HCT116 (cell line): ENCODE data around the gene EXOC4. TPM values are rescaled to one million over a fixed set of nuclear protein-coding genes. Genes with fewer than 3 reads are reported as not detected.

Experiments
- ATAC-seq: fragments of 200-7000 bp; cut with Tn5 transposase; 2 replicates; pipeline ENCODE4 v1.9.1; 2020; ENCODE audit warnings: mild to moderate bottlenecking, moderate library complexity
- BruUV-seq: library from RNA; stranded (reverse); fragments of 400-500 nt; replicated peaks from 2 replicates; lab custom pipeline; 2021; lab: Mats Ljungman, UMichigan
- CTCF ChIA-PET: fragments of 300-600 bp; sonication (Branson Sonifier 250); formaldehyde crosslinking; loops from one replicate; lab custom pipeline; 2021; ENCODE audit warnings: antibody characterized with exemption; lab: Charles Lee
- POLR2A ChIA-PET: fragments of 300-600, 350-600 bp; sonication (Branson Sonifier 250); formaldehyde crosslinking; loops from one replicate; lab custom pipeline; 2021; ENCODE audit warnings: antibody characterized with exemption; lab: Charles Lee
- RAD21 ChIA-PET, 2 experiments: fragments of 300-600 bp; sonication (Branson Sonifier 250); formaldehyde crosslinking; loops; one replicate each; lab custom pipeline; 2023; ENCODE audit warnings: low total read pairs in 2 of 2; ENCODE audit not compliant: uncharacterized antibody in 2 of 2, unreplicated experiment in 2 of 2, low non-redundant PET in 1 of 2; lab: Charles Lee
- DNase-seq: peaks from one replicate; pipeline ENCODE4 v3.0.0-alpha.2; 2010; ENCODE audit warnings: low read depth, low spot score
- H2AFZ ChIP-seq: fragments of 200-600 bp; shearing (Covaris generic), sonication (generic); 2 replicates; pipeline ENCODE4 v1.6.1; 2017; ENCODE audit warnings: low read depth, mixed run types, mixed read lengths, antibody characterized with exemption, low read length; ENCODE audit not compliant: poor library complexity, severe bottlenecking
- H3K27ac ChIP-seq: 2 replicates; pipeline ENCODE4 v1.5.1; 2012; ENCODE audit warnings: low read depth, low read length
- H3K27me3 ChIP-seq: fragments of 200-600 bp; sonication (generic); 2 replicates; pipeline ENCODE4 v1.6.1; 2016; ENCODE audit warnings: mixed run types, low read length, mixed read lengths; ENCODE audit not compliant: insufficient read depth
- H3K36me3 ChIP-seq, 2 experiments: fragments of 200-500 bp in 1 of 2; fragments of 200-600 bp in 1 of 2; sonication (Bioruptor generic) in 1 of 2; sonication (generic) in 1 of 2; 2 replicates each; pipeline versions ENCODE4 v1.5.1 to v1.6.1; 2014 to 2016; ENCODE audit warnings: low read length in 2 of 2, inconsistent platforms in 1 of 2, mixed read lengths in 1 of 2, mixed run types in 1 of 2; ENCODE audit not compliant: insufficient read depth in 2 of 2, control insufficient read depth in 1 of 2
- H3K4me1 ChIP-seq, 2 experiments: fragments of 200-600 bp in 1 of 2; sonication (generic) in 1 of 2; 2 replicates each; pipeline versions ENCODE4 v1.5.1 to v1.6.1; 2012 to 2017; ENCODE audit warnings: low read length in 2 of 2, inconsistent platforms in 1 of 2, mild to moderate bottlenecking in 1 of 2, mixed read lengths in 1 of 2, mixed run types in 1 of 2, moderate library complexity in 1 of 2; ENCODE audit not compliant: insufficient read depth in 2 of 2, control insufficient read depth in 1 of 2
- H3K4me2 ChIP-seq: fragments of 200-600 bp; sonication (generic); 2 replicates; pipeline ENCODE4 v1.6.1; 2017; ENCODE audit warnings: mixed run types, low read length, mixed read lengths
- H3K4me3 ChIP-seq, 2 experiments: fragments of 200-600 bp in 1 of 2; sonication (generic) in 1 of 2; replicated peaks in 1 of 2; 2 replicates each; pipeline ENCODE4 v1.5.1; 2011 to 2016; ENCODE audit warnings: low read length in 2 of 2, control low read depth in 1 of 2, low read depth in 1 of 2, mild to moderate bottlenecking in 1 of 2, mixed read lengths in 1 of 2, mixed run types in 1 of 2
- H3K79me2 ChIP-seq: fragments of 200-600 bp; sonication (generic); 2 replicates; pipeline ENCODE4 v1.6.1; 2017; ENCODE audit warnings: mild to moderate bottlenecking, mixed run types, low read length, moderate library complexity, mixed read lengths; ENCODE audit not compliant: insufficient read depth
- H3K9ac ChIP-seq: fragments of 200-600 bp; sonication (generic); 2 replicates; pipeline ENCODE4 v1.6.1; 2016; ENCODE audit warnings: low read length, mixed read lengths
- H3K9me2 ChIP-seq: fragments of 200-600 bp; sonication (generic), shearing (Covaris generic); 2 replicates; pipeline ENCODE4 v1.6.1; 2017; ENCODE audit warnings: mixed run types, mild to moderate bottlenecking, moderate library complexity; ENCODE audit not compliant: insufficient read depth
- H3K9me3 ChIP-seq, 2 experiments: fragments of 200-500 bp in 1 of 2; fragments of 200-600 bp in 1 of 2; sonication (Bioruptor generic) in 1 of 2; sonication (generic) in 1 of 2; 2 replicates each; pipeline ENCODE4 v1.6.1; 2014 to 2017; ENCODE audit warnings: low read length in 2 of 2, mixed read lengths in 2 of 2, inconsistent platforms in 1 of 2, low read depth in 1 of 2, mild to moderate bottlenecking in 1 of 2, mixed run types in 1 of 2, moderate library complexity in 1 of 2; ENCODE audit not compliant: control insufficient read depth in 1 of 2, insufficient read depth in 1 of 2
- H4K20me1 ChIP-seq: fragments of 200-600 bp; sonication (generic), shearing (Covaris generic); 2 replicates; pipeline ENCODE4 v1.6.1; 2017; ENCODE audit warnings: mixed run types, mild to moderate bottlenecking, moderate library complexity; ENCODE audit not compliant: insufficient read depth
- ATF3 ChIP-seq: IDR thresholded peaks from 2 replicates; pipeline ENCODE4 v1.6.1; 2012
- CEBPB ChIP-seq: IDR thresholded peaks from 2 replicates; pipeline ENCODE4 v1.6.1; 2012; ENCODE audit warnings: low read depth
- EGR1 ChIP-seq: IDR thresholded peaks from 2 replicates; pipeline ENCODE4 v1.6.1; 2012; ENCODE audit warnings: low read depth
- EZH2 ChIP-seq: fragments of 200-600 bp; sonication (generic); IDR thresholded peaks from 2 replicates; pipeline ENCODE4 v1.6.1; 2017; ENCODE audit warnings: antibody characterized with exemption, mixed run types
- EZH2phosphoT487 ChIP-seq: fragments of 200-600 bp; IDR thresholded peaks from 2 replicates; pipeline ENCODE4 v1.6.1; 2018; ENCODE audit warnings: antibody characterized with exemption, borderline replicate concordance
- JUND ChIP-seq: IDR thresholded peaks from 2 replicates; pipeline ENCODE4 v1.6.1; 2012
- MAX ChIP-seq: IDR thresholded peaks from 2 replicates; pipeline ENCODE4 v1.6.1; 2012
- POLR2A ChIP-seq: IDR thresholded peaks from 2 replicates; pipeline ENCODE4 v1.7.0; 2011; ENCODE audit warnings: borderline replicate concordance; ENCODE audit not compliant: insufficient read depth, insufficient read length; ENCODE audit errors: extremely low read depth
- RAD21 ChIP-seq: IDR thresholded peaks from 2 replicates; pipeline ENCODE4 v1.6.1; 2012; ENCODE audit warnings: low read depth, mild to moderate bottlenecking
- REST ChIP-seq: IDR thresholded peaks from 2 replicates; pipeline ENCODE4 v1.6.1; 2012; ENCODE audit warnings: low read depth
- SP1 ChIP-seq: IDR thresholded peaks from 2 replicates; pipeline ENCODE4 v1.6.1; 2012; ENCODE audit warnings: low read depth
- SRF ChIP-seq: IDR thresholded peaks from 2 replicates; pipeline ENCODE4 v1.6.1; 2012; ENCODE audit warnings: low read depth
- TCF7L2 ChIP-seq: IDR thresholded peaks from 2 replicates; pipeline ENCODE4 v1.7.0; 2011; ENCODE audit warnings: borderline replicate concordance, inconsistent platforms; ENCODE audit not compliant: insufficient read depth, insufficient read length; ENCODE audit errors: extremely low read depth
- YY1 ChIP-seq: IDR thresholded peaks from 2 replicates; pipeline ENCODE4 v1.6.1; 2011; ENCODE audit warnings: low read length, low read depth, moderate library complexity, mild to moderate bottlenecking; ENCODE audit not compliant: insufficient replicate concordance; ENCODE audit errors: extremely low read depth
- ZFX ChIP-seq: fragments of 450-650 bp; IDR thresholded peaks from 2 replicates; pipeline ENCODE4 v1.6.1; 2017
- ZNF274 ChIP-seq: fragments of 200-500 bp; sonication (Bioruptor generic); IDR thresholded peaks from 2 replicates; pipeline ENCODE4 v1.6.1; 2014; ENCODE audit warnings: mild to moderate bottlenecking, low read depth, low read length, inconsistent platforms
- intact Hi-C: fragments of 100-400 bp; cut with micrococcal nuclease; formaldehyde crosslinking; loops from 2 replicates; pipeline ENCODE4 v1.10.0; 2022
- total RNA-seq: library from RNA; stranded (reverse); gene quantifications from one replicate; pipeline ENCODE4 v1.2.1, GENCODE V29; 2021; ENCODE audit not compliant: unreplicated experiment

EXOC4 gene
- total RNA-seq, 1 experiment from 2014 or later, result 40.3 TPM

GRCh38 chr7:133258174-133258573, 5.3 kb downstream of the EXOC4 start:
- TF ChIP-seq RAD21, result no peak
- no TSS peak for BruUV-seq

GRCh38 chr7:133265821-133266220, 12.9 kb downstream of the EXOC4 start:
- CTCF ChIA-PET, result no interaction called here
- H3K9ac ChIP-seq, result no peak overlapping the region
- POLR2A ChIA-PET, result no interaction called here

More at GRCh38 chr7:133258174-133258573, 5.3 kb downstream of the EXOC4 start:
- Histone ChIP-seq H3K27ac (no peak overlapping the region), H3K9me2 (no peaks in the 10 kb centered on the region), H3K9ac (no peak overlapping the region), H3K4me2 (no peak overlapping the region), H3K4me3 (no peak overlapping the region), H3K36me3 (no peaks in the 10 kb centered on the region), H4K20me1 (no peaks in the 10 kb centered on the region), H3K79me2 (peaks cover 76% of the 10 kb centered on the region), H3K9me3 (no peaks in the 10 kb centered on the region), H3K27me3 (no peaks in the 10 kb centered on the region), H2AFZ (no peak overlapping the region), H3K4me1 (peaks cover 3 to 5% of the 10 kb centered on the region in 2 experiments; a peak in 2 of 4 replicates)
- ATAC-seq (no peak), DNase-seq (no peak)
- ChIA-PET RAD21 (no interaction called here), CTCF (no interaction called here), POLR2A (no interaction called here)
- intact Hi-C loops, result no loop called here

More at GRCh38 chr7:133265821-133266220, 12.9 kb downstream of the EXOC4 start:
- BruUV-seq, result no TSS peak
- ATAC-seq, result no peak
- peaks cover 61% of the 10 kb centered on the region for H3K79me2 ChIP-seq
- TF ChIP-seq ZNF274, result no peak
- TF ChIP-seq MAX, result no peak
- no peak for TF ChIP-seq EZH2phosphoT487
- TF ChIP-seq POLR2A, result no peak
- TF ChIP-seq YY1, result no peak
- TF ChIP-seq REST, result no peak
- TF ChIP-seq CEBPB, result no peak
- no peak for TF ChIP-seq ZFX
- no peak for TF ChIP-seq EGR1
- TF ChIP-seq TCF7L2, result no peak
- TF ChIP-seq SP1, result no peak
- TF ChIP-seq SRF, result no peak
- no peak for TF ChIP-seq ATF3
- no peak for TF ChIP-seq JUND
- TF ChIP-seq RAD21, result no peak
- TF ChIP-seq EZH2, result no peak
- no peaks in the 10 kb centered on the region for H3K27me3 ChIP-seq
- no peak overlapping the region for H2AFZ ChIP-seq
- H3K9me2 ChIP-seq, result no peaks in the 10 kb centered on the region
- no peaks in the 10 kb centered on the region for H3K9me3 ChIP-seq
- no peak for DNase-seq
- no peak overlapping the region for H3K4me2 ChIP-seq
- intact Hi-C loops, result no loop called here
- H3K27ac ChIP-seq, result no peak overlapping the region
- no peaks in the 10 kb centered on the region for H3K4me1 ChIP-seq
- RAD21 ChIA-PET, result no interaction called here
- H3K36me3 ChIP-seq, result no peaks in the 10 kb centered on the region
- no peaks in the 10 kb centered on the region for H4K20me1 ChIP-seq
- H3K4me3 ChIP-seq, result no peak overlapping the region
